Measurements from ENCODE around the gene SLC2A9. TPM values are rescaled to one million over a fixed set of nuclear protein-coding genes. Genes with fewer than 3 reads are reported as not detected.

Gene SLC2A9
- total and polyA plus RNA-seq, 8 donors: 0.61 to 35.3 (median 2.7) TPM

GRCh38 chr4:10013722-10014121 is 7.6 kb downstream of the SLC2A9 start:
- Histone ChIP-seq H3K9me3 (no peaks in the 10 kb centered on the region), H3K27me3 (no peaks in the 10 kb centered on the region), H3K27ac (no peak overlapping the region), H3K36me3 (no peaks in the 10 kb centered on the region), H3K4me3 (no peak overlapping the region), H3K4me1 (peaks cover 4 to 10% (median 9%) of the 10 kb centered on the region in 4 donors)
- TF ChIP-seq POLR2AphosphoS5 (IDR thresholded peaks at IDR 0.05) (no peak), EP300 (IDR thresholded peaks at IDR 0.05) (no peak), POLR2A (IDR thresholded peaks at IDR 0.05) (no peak), CTCF (IDR thresholded peaks at IDR 0.05) (peak in 5 of 7 experiments; percentile 29 to 68 (median 59))
- DNase-seq: peak; percentile 69 to 82
- 43 to 72% (median 63%) methylated on average over 2 to 6 of the region's 6 CpGs for WGBS, 5 donors
- intact Hi-C loops (cut with DNase I; ENCODE audit: low total_unique reads): no loop called here

- Histone ChIP-seq H3K4me3 (no peak overlapping the region), H3K27me3 (no peaks in the 10 kb centered on the region), H3K9me3 (no peaks in the 10 kb centered on the region), H3K4me1 (peaks cover 13 to 21% (median 18%) of the 10 kb centered on the region in 4 donors), H3K36me3 (no peaks in the 10 kb centered on the region), H3K27ac (no peak overlapping the region)
- TF ChIP-seq CTCF (IDR thresholded peaks at IDR 0.05) (no peak), EP300 (IDR thresholded peaks at IDR 0.05) (no peak), POLR2AphosphoS5 (IDR thresholded peaks at IDR 0.05) (no peak), POLR2A (IDR thresholded peaks at IDR 0.05) (no peak)
- intact Hi-C loops (cut with DNase I; ENCODE audit: low total_unique reads): no loop called here
- WGBS, 5 donors: 56 to 74% (median 65%) methylated on average over 3 of the region's 3 CpGs
- no peak for DNase-seq
Measured at GRCh38 chr4:10011885-10012284, 9.4 kb downstream of the SLC2A9 start.

- Histone ChIP-seq H3K27ac (no peak overlapping the region), H3K4me1 (peaks cover 19 to 27% (median 24%) of the 10 kb centered on the region in 4 donors), H3K9me3 (no peaks in the 10 kb centered on the region), H3K27me3 (no peaks in the 10 kb centered on the region), H3K36me3 (no peaks in the 10 kb centered on the region), H3K4me3 (no peak overlapping the region)
- 58 to 77% (median 67%) methylated on average over 1 of the region's 1 CpG for WGBS, 5 donors
- no peak for DNase-seq
- intact Hi-C loops (cut with DNase I; ENCODE audit: low total_unique reads): no loop called here
- TF ChIP-seq EP300 (IDR thresholded peaks at IDR 0.05) (no peak), POLR2AphosphoS5 (IDR thresholded peaks at IDR 0.05) (no peak)
Measured at GRCh38 chr4:10011277-10011676, 10.0 kb downstream of the SLC2A9 start.

- intact Hi-C loops (cut with DNase I; ENCODE audit: low total_unique reads): no loop called here
- H3K4me1 ChIP-seq: peaks cover 27 to 38% (median 33%) of the 10 kb centered on the region in 4 donors
- no peaks in the 10 kb centered on the region for H3K9me3 ChIP-seq
- H3K27me3 ChIP-seq: no peaks in the 10 kb centered on the region
- no peak for TF ChIP-seq POLR2A (IDR thresholded peaks at IDR 0.05)
- TF ChIP-seq EP300 (IDR thresholded peaks at IDR 0.05): no peak
- TF ChIP-seq CTCF (IDR thresholded peaks at IDR 0.05): no peak
- TF ChIP-seq POLR2AphosphoS5 (IDR thresholded peaks at IDR 0.05): no peak
- no peak overlapping the region for H3K27ac ChIP-seq
- H3K4me3 ChIP-seq: no peak overlapping the region
- WGBS, 5 donors: 63 to 89% (median 88%) methylated on average over 3 of the region's 3 CpGs
- H3K36me3 ChIP-seq: no peaks in the 10 kb centered on the region
- DNase-seq: no peak
Measured at GRCh38 chr4:10009861-10010500, 11.3 kb downstream of the SLC2A9 start.

- 62 to 72% (median 65%) methylated on average over 3 of the region's 3 CpGs for WGBS, 5 donors
- Histone ChIP-seq H3K4me1 (peaks cover 27 to 39% (median 33%) of the 10 kb centered on the region in 4 donors), H3K27me3 (no peaks in the 10 kb centered on the region), H3K36me3 (no peaks in the 10 kb centered on the region), H3K4me3 (no peak overlapping the region), H3K27ac (peak overlapping the region in 3 of 5 donors; percentile 82 to 86 (median 86)), H3K9me3 (no peaks in the 10 kb centered on the region)
- TF ChIP-seq POLR2A (IDR thresholded peaks at IDR 0.05) (no peak), EP300 (IDR thresholded peaks at IDR 0.05) (no peak), POLR2AphosphoS5 (IDR thresholded peaks at IDR 0.05) (no peak)
- intact Hi-C loops (cut with DNase I; ENCODE audit: low total_unique reads): no loop called here
- no peak for DNase-seq
Measured at GRCh38 chr4:10008609-10009005, 12.7 kb downstream of the SLC2A9 start.

Measured in stomach (tissue), 9 donors.